ENCODE data around the gene MAPK8.
"Not testable (repeated sequence)": the region's sequence is repeated elsewhere in the genome, so short reads cannot be mapped to it uniquely, and the experiment has no call there.

Gene MAPK8

DNA sequence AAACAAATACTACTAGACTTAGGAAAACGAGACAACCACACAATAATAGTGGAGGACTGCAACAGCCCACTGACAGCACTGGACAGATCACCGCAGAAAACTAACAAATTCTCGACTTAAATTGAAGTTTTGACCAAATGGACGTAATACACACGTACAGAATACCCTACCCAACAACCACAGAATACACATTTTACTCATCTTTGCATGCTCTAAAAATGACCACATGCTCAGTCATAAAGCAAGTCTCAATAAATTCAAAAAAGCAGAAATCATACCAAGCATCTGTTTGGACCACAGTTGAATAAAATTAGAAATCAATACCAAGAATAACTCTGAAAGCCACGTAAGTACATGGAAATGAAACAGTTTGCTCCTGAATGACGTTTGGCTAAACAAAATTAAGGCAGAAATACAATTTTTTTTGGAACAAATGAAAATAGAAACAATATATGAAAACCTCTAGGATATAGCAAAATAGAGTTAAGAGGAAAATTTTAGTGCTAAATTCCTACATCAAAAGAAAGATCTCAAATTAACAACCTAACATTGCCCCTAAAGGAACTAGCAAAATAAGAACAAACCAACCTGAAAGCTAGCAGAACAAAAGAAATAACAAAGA lies 30.6 kb downstream of the MAPK8 start:
- DNase-seq (ENCODE audit: low spot score) = no peak

DNA sequence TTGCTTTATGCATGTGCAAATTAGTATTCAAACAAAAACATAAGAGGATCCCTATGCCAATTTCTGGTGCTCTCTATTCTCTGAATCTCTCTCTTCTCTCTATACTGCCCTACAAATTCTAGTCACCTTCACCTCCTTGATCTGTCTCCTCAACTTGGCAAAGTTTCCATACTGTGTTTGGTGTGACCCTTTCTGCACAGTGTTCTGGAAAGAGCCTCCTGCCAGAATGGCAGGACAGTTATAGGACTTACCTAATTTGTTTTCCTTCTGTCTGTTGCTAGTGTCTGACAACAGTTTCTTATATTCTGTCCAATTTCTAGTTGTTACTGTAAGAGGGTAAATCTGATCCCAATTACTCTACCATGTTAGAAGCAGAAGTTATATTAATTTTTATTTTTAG lies 34.3 kb downstream of the MAPK8 start:
- DNase-seq (ENCODE audit: low spot score) = no peak

DNA sequence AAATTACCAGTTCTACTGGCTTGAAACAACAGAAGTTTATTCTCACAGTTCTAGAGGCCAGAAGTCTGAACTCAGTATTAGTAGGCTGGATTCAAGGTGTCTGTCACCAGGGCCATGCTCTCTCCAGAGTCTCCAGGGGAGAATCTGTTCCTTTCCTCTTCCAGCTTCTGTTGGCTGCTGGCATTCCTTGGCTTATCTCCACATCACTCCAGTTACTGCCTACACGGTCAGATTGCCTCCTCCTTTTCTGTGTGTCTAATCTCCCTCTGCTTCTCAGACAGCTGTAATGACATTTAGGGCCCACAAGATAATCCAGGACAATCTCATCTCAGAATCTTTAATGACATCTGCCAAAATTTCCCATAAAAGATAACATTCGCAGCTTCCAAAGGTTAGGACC lies 36.6 kb downstream of the MAPK8 start:
- no peak for DNase-seq (ENCODE audit: low spot score)

DNA sequence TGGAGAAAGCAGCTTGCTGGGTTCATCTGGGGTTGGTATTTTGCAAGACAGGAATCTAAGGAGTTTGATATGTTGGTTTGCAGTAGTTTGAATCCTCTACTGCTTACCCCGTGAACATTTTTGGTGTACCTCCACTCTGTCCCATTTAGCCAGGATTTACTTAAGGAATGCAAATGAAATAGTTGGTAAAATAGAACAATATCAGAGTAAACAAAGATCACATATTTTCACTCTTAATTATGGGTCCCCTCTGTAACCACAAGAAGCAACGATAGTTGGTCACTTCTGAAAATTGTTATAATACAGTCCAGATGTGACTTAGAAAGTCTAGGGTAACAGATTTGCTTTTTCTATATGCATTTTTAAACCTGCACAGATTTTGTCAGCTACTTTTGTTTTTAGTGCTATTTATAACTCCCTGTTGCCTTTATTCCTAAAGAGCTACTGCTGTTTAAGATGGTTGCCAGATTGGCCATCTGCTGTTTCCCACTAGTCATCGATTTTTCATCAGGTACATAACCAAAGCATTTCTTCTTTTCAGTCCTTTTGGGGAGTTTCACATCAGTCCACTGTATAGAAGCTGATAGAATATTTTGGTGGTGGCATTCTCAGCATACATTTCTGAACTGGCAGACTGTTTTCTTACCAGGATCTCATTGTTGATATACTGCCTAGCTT lies 37.6 kb downstream of the MAPK8 start:
- no peak for DNase-seq (ENCODE audit: low spot score)

DNA sequence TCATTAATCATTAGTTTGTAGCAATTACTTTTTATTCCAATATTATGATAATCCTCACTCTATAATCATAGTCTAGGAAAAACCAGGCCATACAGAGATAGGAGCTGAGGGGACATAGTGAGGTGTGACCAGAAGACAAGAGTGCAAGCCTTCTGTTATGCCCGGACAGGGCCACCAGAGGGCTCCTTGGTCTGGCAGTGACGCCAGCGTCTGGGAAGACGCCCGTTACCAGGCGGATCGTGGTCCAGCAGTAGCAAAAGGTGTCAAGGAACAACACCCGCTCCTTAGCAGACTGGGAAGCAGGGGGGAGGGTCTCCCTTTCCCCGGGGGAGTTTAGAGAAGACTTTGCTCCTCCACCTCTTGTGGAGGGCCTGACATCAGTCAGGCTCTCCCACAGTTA lies 39.8 kb downstream of the MAPK8 start:
- DNase-seq (ENCODE audit: low spot score) = not testable (repeated sequence)

DNA sequence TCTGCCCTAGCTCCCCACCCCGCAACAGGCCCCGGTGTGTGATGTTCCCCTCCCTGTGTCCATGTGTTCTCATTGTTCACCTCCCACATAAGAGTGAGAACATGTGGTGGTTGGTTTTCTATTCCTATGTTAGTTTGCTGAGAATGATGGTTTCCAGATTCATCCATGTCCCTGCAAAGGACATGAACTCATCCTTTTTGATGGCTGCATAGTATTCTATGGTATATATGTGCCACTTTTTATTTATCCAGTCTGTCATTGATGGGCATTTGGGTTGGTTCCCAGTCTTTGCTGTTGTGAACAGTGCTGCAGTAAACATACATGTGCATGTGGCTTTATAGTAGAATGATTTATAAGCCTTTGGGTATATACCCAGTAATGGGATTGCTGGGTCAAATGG lies 41.1 kb downstream of the MAPK8 start:
- DNase-seq (ENCODE audit: low spot score) = not testable (repeated sequence)

DNA sequence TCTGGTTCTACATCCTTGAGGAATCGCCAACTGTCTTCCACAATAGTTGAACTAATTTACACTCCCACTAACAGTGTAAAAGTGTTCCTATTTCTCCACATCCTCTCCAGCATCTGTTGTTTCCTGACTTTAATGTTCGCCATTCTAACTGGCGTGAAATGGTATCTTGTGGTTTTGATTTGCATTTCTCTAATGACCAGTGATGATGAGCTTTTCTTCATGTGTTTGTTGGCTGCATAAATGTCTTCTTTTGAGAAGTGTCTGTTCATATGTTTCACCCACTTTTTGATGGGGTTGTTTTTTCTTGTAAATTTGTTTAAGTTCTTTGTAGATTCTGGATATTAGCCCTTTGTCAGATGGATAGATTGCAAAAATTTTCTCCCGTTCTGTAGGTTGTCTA lies 41.5 kb downstream of the MAPK8 start:
- DNase-seq (ENCODE audit: low spot score) = not testable (repeated sequence)

DNA sequence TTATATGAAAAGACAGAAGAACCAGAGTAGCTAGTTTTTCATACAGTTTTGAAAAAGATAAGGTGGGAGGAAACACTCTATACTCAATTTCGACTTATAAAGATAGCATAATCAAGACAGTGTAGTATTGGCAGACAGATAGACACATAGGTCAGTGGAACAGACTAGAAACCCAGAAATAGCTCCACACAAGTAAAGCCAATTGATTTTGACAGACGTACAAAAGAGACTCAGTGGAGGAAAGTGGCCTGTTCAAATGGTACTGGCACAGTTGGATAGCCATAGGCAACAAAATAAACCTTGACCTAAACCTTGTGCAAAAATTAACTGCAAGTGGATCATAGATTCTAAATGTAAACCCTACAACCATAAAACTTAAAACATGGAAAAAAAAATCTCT lies 46.8 kb downstream of the MAPK8 start:
- no peak for DNase-seq (ENCODE audit: low spot score)

DNA sequence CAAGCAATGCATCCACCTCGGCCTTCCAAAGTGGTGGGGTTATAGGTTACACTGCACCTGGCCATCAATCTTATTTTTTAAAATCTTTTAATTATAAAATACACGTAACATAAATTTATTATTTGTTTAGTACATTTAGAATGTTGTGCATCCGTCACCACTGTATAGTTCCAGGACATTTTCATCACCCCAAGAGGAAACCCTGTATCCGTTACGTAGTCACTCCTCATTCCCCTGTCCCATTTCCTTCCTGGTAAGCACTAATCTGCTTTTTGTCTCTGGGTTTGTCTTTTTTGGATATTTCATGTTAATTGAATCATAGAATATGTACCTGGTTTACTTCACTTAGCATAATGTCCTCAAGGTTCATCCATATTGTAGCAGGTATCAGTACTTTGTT lies 51.2 kb downstream of the MAPK8 start:
- no peak for DNase-seq (ENCODE audit: low spot score)

DNA sequence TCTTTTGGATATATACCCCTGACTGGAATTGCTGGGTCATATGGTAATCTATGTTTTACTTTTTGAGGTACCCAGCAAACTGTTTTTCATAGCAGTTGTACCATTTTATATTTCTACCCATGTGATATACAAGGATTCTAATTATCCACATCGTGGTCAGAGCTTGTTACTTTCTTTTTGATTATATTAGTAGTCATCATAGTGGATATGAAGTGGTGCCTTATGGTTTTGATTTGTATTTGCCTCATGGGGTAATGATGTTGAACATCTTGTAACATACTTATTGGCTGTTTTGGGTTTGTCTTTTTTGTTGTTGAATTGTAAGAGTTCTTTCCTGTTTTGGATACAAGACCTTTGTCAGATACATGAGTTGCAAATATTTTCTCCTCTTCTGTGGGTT lies 51.7 kb downstream of the MAPK8 start:
- DNase-seq (ENCODE audit: low spot score) = no peak

DNA sequence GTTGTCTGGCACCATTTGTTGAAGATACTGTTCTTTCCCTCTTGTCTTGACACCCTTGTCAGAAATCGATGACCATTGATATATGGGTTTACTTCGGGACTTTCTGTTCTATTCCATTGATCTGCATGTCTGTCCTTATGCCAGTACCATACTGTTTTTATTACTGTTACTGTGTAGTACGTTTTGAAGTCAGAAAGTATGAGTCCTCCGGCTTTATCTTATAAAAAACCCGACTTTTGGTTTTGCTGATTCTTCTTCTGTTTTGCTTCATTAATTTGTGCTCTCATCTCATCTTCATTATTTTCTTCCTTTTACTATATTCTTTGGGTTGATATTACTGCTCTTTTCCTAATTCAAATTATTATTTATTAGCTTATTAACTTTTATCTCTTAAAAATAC lies 52.4 kb downstream of the MAPK8 start:
- no peak for DNase-seq (ENCODE audit: low spot score)

DNA sequence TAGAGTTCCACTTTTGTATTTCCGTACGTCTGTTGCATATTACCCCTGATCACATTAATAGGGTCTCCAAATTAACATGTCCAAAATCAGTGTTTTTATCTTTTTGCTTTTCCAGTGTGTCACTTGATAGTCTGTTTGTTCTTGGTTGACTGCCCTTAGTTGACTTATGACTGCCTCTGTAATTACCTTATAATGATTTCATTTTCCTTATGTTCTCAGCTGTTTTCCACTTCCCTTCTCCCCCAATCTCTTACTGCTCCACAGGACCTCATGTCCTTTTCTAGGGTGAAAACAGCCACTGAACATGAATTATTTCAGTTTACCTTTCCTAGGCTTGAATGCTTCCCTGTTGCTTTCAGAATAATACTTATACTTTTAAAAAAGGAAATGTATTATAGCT lies 54.7 kb downstream of the MAPK8 start:
- DNase-seq (ENCODE audit: low spot score) = no peak

DNA sequence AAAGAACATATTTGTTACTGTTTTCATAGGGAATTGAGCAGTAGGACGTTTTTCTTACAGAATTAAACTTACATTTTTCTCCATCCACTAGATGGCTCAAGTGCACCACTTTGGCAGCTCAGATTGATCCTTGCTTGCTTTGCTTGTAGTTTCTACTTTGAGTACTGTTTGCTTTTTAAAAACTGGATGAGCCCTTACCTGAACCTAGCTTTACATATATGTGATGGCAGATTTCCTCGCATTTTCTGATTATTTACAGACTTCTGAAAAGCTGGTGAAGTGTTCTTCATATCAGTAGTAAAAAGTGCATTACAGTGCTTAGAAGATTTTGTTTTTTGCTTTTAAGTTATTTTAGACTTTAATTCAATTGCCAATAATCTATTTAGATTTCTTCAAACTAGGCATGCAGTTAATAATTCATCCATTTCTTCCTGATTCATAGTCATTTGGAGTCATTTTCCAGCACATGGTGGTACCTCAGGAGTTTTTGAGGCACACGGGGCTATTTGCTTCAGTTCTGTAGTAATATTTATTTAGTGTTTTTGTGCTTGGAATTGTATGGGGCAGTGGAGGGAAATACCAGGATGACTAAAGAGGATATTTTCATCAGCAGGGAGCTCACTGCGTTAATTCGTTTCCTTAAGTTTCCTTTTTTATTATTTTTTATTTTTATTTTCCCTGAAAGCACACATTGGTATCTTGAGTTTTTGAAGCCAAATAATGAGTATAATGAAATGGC lies 57.3 kb downstream of the MAPK8 start:
- DNase-seq (ENCODE audit: low spot score) = peak; percentile 78

DNA sequence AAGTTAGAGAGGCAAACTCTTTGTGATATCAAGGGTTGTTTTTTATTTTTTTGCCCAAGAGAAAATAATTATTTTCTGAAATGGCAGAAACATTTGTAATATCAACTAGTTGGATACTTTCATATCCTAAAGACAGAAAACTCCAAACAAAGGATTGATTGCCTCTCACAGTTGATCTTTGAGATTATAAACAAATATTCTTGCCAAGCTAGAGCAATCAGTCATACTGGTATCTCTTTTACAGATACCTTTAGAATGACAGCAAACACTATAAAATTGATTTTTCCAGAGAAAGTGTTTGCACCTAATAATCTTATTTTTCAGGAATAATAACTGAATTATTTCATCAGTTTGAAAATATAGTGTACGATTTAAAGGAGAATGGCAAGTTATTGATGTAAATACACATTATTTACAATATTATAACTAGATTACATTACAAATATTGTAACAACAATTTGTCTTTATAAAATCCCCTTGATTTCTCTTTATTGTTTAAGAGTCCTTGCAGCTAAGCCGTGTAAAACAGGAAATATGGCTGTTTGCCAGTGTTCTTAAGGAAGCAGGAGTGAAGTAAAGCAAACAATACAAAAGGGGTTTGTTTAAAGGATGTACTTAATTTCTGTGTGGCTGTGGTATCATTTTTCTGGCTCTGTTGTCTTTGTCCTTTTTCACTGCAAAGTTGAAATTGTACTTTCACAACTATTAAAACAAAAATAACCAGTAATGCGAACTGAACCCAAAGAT lies 58.4 kb downstream of the MAPK8 start:
- peak; percentile 6 for DNase-seq (ENCODE audit: low spot score)

DNA sequence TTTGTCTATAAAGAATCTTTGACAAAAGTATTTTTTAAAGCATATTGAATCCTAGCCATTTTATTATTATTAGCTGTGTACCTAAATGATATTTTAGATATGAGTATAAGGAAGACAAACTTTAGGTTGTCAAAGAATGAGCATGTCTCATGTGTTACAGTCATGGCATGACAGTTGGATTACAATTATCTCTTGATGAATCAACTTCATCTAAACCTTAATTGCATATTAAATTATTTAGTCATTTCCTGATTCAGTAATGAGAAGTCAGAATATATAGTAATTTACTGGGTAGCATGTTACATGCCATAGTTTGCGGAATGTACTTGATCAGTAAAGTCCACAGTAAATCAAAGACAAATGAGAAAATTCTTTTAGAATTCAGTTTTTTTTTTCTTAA lies 59.2 kb downstream of the MAPK8 start:
- DNase-seq (ENCODE audit: low spot score) = no peak

DNA sequence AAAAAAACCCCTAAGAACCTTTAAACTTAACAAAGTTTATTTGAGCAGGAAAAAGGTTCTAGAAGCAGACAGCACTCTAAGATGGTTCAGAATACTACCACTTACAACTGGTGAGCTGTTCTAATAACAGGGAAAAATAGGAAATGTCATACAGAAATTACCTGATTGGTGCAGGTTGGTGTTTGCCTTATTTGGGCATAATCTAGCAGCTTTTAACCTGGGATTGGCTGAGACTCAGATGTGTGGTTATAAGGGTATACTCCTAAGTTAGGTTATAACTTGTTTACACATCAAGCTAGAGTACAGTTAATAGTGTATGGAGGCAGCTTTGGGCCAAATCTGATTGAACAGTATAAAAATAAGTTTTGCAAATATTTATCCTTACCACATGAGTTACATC lies 59.8 kb downstream of the MAPK8 start:
- DNase-seq (ENCODE audit: low spot score) = no peak

DNA sequence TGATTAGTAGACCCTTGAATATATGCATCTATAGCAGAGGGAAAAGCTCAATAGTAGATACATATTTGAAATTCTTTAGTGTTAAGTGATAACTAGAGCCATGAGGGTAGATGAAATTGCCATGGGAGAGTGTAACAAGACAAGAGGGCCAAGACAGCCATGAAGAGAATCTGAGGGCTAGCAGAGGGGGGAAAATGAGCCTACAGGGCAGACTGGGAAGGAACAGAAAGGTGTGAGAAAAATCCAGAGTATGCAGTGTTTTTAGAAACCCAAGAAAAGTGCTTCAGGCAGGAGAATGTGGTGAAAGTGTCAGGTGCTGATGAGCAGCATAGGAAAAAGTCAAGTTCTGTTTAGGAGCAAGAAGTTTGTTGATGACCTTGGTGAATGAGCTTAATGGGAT lies 63.0 kb downstream of the MAPK8 start:
- no peak for DNase-seq (ENCODE audit: low spot score)

DNA sequence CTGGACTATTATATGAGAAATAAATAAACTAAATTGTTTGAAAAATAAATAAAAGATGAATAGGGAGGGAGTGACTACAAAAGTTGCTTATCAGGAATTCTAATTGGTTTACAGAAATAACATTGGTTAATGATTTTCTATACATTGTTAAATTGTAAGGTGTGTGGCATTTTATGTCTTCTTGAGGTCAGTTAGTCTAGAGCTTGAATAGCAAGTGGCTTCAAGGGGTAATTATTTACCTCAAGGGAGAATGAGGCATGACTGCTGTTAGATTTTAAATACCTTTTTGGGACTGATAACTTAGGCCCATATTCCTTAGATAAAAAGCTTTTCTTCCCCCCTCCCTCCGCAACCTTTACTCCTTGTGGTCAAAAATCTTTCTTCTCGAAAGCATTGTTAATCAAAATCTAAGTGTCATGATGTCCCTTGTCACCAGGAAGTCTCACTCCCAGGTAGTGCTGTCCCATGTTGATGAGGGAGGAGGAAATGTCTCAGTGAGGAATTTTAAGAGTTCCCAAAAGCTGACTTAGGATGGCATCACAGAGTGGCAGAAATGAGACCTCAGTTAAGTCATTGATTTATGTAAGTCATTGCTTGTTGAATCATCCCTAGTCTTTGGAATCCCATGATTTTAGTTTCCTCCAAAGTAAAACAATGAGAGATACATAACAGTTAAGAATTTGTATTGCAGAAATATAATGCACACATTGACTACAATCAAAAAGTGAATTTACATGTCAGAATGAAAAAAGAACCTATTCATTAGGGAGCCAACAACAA lies 71.5 kb downstream of the MAPK8 start:
- DNase-seq (ENCODE audit: low spot score) = no peak

DNA sequence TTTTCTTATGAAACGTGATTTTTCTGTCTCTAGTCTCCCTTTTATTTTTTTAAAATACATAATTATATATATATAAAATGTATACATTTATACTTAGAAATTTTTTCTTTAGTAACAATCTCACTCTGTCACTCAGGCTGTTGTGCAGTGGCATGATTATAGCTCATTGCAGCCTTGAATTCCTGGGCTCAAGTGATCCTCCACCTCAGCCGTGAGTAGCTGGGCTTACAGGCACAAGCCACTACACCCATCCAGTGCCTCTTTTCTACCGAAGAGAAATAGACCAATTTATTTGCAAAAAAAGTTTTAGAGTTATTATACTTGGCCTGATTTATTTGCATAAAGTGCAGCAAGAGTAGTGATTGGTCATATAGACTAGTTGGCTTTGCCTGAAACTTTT lies 72.2 kb downstream of the MAPK8 start:
- DNase-seq (ENCODE audit: low spot score) = no peak

DNA sequence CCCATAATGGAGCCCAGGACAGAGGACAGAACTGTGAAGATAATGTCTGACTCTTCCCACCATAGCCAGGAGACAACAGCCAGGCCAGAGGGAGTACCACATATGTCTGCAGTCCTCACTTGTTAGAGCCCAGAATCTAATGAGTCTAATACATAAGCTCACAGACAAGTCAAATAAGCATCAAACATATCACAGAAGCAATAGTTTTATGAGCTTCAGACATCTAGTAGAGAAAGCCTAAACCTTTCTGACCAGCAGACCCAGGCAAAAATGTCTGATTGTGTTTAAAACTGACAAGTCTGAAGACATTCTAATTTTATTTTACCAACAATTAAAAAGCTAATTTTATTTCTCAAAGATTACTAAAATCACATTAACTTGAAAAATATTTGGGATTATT lies 75.5 kb downstream of the MAPK8 start:
- DNase-seq (ENCODE audit: low spot score) = no peak

DNA sequence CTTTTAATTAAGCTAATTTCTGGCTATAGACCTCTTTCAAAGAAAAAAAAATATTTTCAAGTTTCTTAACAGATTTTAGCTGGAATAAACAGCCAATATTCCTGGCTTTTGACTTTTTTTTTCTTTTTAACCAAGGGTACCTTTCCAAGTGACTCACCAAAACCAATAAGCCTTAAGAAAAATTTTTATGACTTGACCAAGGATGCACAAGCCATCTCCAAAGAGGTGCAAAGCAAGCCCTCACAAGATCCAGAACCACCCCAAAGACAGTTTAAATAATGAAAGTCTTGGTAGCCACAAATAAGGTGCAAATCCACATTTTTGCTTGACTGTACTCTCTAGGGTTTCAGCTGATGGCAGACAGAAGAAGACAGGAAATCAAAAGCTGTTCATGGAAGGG lies 76.5 kb downstream of the MAPK8 start:
- DNase-seq (ENCODE audit: low spot score) = no peak

DNA sequence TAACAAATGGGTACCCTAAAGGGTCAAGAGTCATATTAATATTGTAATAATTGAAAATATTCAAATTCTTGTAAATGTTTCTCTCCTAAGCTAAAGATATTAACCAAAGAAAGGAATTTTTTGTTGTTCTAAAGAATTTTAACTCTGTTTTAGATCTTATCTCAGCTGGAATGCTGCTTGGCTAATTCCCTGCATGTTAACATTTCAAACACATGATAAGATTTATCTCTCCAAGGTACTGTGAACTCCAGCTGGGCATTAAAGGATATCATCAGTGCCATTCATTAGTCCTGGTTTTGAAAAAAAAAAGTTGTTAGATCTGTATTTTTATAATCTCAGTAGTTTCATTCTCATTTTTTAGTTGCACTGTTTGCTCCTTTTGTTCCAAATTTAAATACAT lies 76.9 kb downstream of the MAPK8 start:
- no peak for DNase-seq (ENCODE audit: low spot score)
